ENCODE results near the gene P2RY6.

DNA sequence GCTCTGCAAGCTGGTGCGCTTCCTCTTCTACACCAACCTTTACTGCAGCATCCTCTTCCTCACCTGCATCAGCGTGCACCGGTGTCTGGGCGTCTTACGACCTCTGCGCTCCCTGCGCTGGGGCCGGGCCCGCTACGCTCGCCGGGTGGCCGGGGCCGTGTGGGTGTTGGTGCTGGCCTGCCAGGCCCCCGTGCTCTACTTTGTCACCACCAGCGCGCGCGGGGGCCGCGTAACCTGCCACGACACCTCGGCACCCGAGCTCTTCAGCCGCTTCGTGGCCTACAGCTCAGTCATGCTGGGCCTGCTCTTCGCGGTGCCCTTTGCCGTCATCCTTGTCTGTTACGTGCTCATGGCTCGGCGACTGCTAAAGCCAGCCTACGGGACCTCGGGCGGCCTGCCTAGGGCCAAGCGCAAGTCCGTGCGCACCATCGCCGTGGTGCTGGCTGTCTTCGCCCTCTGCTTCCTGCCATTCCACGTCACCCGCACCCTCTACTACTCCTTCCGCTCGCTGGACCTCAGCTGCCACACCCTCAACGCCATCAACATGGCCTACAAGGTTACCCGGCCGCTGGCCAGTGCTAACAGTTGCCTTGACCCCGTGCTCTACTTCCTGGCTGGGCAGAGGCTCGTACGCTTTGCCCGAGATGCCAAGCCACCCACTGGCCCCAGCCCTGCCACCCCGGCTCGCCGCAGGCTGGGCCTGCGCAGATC, 37.5 kb upstream of the P2RY6 start:
- TF ChIP-seq, protein P1, sequence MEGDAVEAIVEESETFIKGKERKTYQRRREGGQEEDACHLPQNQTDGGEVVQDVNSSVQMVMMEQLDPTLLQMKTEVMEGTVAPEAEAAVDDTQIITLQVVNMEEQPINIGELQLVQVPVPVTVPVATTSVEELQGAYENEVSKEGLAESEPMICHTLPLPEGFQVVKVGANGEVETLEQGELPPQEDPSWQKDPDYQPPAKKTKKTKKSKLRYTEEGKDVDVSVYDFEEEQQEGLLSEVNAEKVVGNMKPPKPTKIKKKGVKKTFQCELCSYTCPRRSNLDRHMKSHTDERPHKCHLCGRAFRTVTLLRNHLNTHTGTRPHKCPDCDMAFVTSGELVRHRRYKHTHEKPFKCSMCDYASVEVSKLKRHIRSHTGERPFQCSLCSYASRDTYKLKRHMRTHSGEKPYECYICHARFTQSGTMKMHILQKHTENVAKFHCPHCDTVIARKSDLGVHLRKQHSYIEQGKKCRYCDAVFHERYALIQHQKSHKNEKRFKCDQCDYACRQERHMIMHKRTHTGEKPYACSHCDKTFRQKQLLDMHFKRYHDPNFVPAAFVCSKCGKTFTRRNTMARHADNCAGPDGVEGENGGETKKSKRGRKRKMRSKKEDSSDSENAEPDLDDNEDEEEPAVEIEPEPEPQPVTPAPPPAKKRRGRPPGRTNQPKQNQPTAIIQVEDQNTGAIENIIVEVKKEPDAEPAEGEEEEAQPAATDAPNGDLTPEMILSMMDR (IDR thresholded peaks at IDR 0.05), result no peak
- TF ChIP-seq POLR2A (IDR thresholded peaks at IDR 0.05), result no peak
